HG03432 (cell line): ENCODE measurements around the gene RRBP1.

Experiments used
- ATAC-seq: cut with Tn5 transposase; IDR thresholded peaks from one replicate; pipeline ENCODE4 v1.9.1; 2021; ENCODE audit warnings: mild to moderate bottlenecking, moderate library complexity; ENCODE audit not compliant: unreplicated experiment

RRBP1 gene

DNA sequence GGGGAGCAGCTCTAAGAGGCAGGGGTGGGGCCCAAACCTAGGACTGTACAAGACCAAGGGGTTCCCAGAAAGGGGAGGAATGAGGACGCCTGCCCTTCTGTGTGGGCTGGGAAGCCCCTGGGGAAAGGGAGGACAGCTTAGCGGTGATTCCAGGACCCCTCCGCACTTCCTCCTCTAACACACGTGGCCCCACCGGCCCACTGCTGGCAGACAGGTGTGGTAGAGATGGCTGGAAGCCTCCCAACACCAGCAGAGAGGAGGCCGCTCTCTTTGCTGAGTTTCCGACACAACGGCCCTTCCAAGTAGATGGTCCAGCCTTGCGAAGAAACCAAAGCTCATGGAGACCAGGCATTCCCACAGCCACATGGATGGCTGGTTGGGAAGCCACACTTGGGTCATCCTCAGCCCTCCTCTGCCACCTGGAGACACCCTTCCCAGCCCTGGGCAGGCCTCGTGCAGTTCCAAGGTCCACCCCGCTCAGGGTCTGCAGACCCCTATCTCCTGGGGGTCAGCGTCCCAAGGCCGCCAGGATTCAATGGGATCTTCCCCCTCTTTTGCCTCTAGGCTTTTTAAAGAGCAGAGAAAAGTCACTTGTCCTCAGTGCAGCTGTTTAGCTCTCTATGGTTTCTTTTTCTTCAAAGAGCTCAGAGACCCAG, 43.9 kb downstream of the RRBP1 start:
- ATAC-seq: no peak

GRCh38 chr20:17637413-17637780, 44.6 kb downstream of the RRBP1 start:
- no peak for ATAC-seq

- ATAC-seq: no peak
These were observed 45.3 kb downstream of the RRBP1 start for GRCh38 chr20:17636523-17637412.

GRCh38 chr20:17635332-17636244, 46.5 kb downstream of the RRBP1 start:
- no peak for ATAC-seq

- no peak for ATAC-seq
These were observed 47.2 kb downstream of the RRBP1 start for GRCh38 chr20:17634661-17635331.

DNA sequence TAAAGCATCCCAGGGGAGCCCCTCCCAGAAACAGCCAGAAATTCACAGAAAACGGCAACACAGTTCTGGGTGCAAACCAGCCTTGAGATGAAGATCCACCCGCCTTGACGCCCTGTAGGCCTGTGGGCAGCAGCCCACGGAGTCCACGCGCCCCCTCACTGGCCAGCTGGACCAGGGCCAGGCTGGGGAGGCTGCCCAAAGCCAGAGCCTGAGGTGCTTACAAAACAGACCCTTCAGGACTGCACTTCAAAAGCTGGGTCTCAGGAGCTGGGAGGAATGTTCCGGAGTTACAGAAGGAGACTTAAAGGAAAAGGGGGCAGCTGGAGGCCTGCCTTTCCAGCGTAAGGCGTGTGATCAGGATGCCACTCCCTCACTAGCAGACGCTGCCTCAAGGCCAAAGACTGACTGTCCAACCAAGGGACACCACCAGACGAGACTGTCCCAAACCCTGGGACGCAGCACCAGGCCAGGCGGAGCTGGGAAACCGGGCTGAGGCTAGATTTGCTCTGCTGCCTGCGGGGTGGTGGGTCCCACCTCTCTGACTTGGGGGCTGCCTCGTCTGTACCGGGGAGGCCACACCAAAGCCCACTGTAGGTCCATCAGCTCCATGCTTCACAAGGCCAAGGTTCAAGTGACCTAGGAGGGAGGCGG, 48.1 kb downstream of the RRBP1 start:
- no peak for ATAC-seq

- ATAC-seq: no peak
These were observed 48.7 kb downstream of the RRBP1 start for GRCh38 chr20:17633221-17633849.

GRCh38 chr20:17631576-17632319, 50.3 kb downstream of the RRBP1 start:
- ATAC-seq: no peak

DNA sequence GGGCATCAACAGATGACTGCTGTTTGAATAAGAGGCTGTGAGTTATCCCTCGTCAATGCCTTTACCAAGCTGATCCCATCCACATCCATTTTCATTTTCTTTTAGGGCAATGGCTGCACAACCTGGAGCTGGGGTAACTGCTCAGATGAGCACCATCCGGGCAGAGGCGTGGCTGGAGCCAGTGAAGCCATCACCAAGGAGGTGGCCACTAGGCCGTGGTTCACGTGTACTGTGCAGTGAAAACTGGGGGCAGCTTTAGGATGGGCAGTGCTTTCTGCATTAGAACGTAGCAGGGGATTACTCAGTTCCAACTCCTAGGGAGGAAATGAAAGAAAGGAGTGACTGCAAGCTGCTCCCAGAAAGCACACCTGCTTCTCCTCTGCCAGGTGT, 51.2 kb downstream of the RRBP1 start:
- ATAC-seq: no peak

DNA sequence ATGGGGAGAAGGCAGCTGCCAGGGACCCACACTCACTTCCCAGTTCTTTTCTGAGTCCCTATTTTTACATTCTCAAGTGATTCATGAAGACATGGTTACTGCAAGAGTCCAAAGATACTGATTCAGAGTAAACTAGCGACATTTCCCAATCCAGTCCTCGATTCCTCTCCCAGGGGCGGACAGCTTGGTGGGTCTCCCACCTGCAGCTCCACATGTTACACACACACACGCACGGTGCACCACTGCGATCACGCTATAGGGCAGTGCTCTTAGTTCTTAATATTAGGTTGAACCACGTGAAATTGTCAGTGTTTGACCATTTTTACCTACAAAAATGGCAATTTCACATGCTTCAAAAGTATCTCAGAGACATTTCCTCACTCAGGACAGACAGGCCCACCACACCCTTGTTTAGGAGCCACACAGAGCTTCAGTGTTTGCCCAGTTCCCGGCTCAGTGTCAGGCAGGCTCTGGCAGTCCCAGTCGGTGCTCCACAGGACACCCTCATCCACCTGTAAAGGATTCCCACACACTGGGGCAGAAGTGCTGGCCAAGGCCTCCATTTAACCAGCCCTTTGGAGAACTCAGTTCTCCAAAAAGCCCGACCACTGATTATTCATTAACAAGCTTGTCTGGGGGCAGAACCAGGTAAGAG, 51.8 kb downstream of the RRBP1 start:
- ATAC-seq: no peak

GRCh38 chr20:17629678-17630089, 52.4 kb downstream of the RRBP1 start:
- ATAC-seq: no peak

DNA sequence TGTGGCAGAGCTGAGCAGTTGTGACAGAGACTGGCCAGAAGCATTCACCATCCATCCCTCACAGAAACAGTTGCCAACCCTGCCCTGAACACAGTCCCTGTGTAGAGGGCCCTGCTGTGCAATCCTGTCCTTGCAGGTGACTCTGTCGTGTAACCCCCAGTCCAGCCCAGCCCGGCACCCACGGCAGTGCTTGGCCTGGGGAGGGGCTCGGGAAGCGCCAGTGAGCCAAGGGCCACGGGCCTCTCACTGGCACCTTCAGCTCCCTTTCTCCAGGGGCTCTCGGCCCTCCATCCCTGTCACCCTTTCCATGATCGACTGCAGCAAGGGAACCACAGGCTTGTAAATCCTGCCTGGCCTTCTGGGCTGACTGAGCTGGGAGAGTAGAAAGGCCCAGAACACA, 53.0 kb downstream of the RRBP1 start:
- no peak for ATAC-seq

GRCh38 chr20:17628101-17628841, 53.8 kb downstream of the RRBP1 start:
- ATAC-seq: no peak

DNA sequence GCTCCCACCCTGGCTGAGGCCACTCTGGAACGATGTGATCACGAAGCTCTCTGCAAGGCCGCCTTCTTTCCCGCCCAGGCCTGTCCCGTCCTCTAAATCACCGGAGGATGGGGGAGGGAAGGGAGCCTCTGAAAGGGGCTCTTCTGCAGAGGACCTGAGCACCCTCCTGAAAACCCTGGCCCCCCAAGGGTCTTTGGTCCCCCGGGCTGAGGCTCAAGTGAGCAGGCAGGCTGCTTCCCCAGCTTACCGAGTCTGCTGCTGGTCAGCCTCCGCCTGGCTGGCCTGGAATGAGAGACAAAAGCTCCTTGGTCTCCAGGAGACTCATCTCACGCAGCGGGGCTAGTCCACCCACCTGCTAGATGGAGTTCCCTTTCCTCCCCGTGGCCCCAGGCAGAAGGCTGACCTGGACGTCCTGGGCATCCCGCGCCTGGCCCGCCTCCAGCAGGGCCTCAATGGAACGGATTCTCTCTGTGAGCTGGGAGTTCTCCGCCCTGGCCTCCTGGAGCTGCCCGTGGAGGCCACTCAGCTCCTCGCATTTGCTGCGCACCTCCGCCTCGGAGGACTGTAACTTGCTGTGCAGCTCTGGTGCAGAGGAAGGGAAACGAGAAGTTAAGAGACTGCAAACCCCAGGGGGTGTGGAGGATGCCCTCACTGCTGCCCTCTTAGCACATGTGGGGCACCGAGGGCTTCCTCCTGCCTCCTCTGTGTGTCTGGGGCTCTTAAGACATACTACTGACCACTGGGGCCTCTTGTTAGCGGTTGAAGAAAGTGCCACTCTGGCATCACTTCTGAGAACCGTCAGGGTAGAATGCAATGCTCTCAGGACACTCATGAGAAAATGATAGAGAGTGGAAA, 54.7 kb downstream of the RRBP1 start:
- no peak for ATAC-seq

DNA sequence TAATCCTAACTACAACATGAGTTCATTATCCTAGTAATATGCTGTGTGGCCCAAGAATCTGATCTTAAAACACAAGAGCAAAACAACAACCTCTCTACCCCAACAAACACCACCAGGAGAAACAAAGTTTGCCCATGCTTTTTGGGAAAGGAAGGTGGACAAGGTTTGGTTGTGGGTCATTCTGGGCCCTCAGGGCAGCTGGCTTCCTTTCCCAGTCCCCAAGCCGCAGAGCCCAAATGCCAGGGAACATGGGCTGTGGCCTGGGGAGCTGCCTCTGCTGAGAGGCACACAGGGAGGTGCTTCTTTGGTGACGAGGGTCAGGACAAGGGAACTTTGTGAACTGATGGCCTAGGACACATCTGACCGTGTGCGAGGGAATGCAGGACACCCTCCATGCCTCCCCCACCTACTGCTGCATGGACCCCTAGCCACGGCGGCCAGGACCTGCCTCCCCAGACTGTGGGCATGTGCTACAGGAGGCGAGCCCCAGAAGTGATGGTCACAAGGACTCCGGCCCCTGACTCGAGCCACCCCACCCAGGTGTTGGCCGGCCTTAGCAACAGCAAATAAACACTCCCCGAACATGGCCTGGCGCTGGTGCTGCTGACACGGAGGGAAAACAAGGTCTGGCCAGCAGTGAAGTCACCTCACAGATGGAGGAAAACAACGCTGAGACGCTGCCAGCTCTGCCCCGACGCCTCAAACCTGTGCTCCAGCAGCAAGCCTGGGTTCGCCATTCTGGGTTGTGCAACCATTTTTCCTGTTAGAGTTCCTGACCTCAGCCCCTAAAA, 55.6 kb downstream of the RRBP1 start:
- no peak for ATAC-seq
